ENCODE measurements around the gene MKNK2. TPM values are rescaled to one million over a fixed set of nuclear protein-coding genes. Genes with fewer than 3 reads are reported as not detected.
A peak's percentile ranks its signal among the peaks of the same experiment; 100 is the strongest.

Gene MKNK2
- polyA plus RNA-seq, 1 donor (not counting 4 experiments of a cell fraction or from before 2014, with no cell fraction given): 88.3 TPM

DNA sequence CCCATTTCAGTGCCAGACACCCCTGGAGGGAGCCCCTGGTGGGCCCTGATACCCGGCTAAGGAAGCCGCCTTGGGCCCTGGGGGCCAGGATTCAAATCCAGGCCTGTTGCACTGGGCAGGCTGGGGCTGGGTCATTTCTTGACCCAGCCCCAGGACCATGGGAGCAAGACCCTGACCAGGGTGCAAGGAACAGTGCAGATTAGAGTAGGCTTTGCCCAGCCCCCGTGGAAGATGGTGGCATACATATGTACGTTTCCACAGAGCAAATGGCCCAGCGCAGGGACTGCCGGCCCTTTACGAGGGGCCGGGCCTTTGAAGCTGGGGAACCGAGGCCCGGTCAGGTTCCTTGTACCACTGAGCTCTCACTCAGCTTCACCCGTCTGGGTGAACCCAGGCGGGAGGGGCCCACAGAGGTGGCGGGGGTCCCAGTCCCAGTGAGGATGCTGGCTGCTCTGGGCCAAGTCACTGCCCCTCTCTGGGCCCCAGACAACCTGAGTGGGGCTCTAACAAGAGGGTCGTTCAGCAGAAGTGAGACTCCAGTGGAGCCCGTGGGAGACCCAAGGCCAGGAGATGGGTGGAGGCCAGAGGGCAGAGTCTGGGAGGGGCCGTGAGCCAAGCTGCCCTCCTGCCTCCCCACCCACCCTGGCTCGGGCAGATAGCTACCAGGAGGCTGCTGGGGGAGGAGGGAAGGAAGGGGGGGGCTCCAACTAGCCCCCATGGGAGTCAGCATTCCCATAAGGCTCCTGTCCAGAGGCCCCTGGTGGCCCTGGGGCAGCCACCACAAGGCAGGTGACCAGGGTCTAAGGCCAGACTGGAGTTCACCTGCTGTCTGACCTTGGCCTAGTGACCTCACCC is 2.7 kb downstream of the MKNK2 start:
- Histone ChIP-seq H3K79me2 (ENCODE audit: control insufficient read depth, insufficient read depth, low read length) (peaks cover 34% of the 10 kb centered on the region), H3K4me2 (ENCODE audit: control insufficient read depth, extremely low read depth, insufficient read depth, low read depth, low read length) (peak overlapping the region; percentile 95), H3K4me3 (ENCODE audit: control insufficient read depth in 2 of 3, extremely low read depth in 1 of 3, insufficient read depth in 2 of 3, low read depth in 1 of 3, low read length in 3 of 3) (peak overlapping the region; percentile 86 to 88 (median 88)), H3K9me3 (ENCODE audit: control insufficient read depth, low read depth, low read length) (no peaks in the 10 kb centered on the region), H3K4me1 (ENCODE audit: control insufficient read depth, extremely low read depth, insufficient read depth, low read length) (peaks cover 42% of the 10 kb centered on the region), H3K27ac (ENCODE audit: control insufficient read depth, insufficient read depth, low read length) (peak overlapping the region; percentile 4), H3K27me3 (ENCODE audit: control insufficient read depth, extremely low read depth, insufficient read depth, low read length) (no peaks in the 10 kb centered on the region), H3K36me3 (ENCODE audit: control insufficient read depth in 2 of 2, extremely low read depth in 1 of 2, insufficient read depth in 2 of 2, low read length in 2 of 2) (peaks cover 20 to 36% of the 10 kb centered on the region in 2 experiments), H3K9me1 (ENCODE audit: control insufficient read depth, extremely low read depth, insufficient read depth, low read length) (peaks cover 3% of the 10 kb centered on the region), H3K9ac (ENCODE audit: control insufficient read depth, extremely low read depth, insufficient read depth, low read length) (peak overlapping the region; percentile 85), H4K20me1 (ENCODE audit: control insufficient read depth, extremely low read depth, insufficient read depth, low read length) (peaks cover 21% of the 10 kb centered on the region), H2AFZ (ENCODE audit: control insufficient read depth, low read length) (no peak overlapping the region)
- dilution Hi-C loops (cut with MboI; ENCODE audit: extremely low pct_ligation_motif_present, low sequenced_read_pairs): no loop called here
- FAIRE-seq (no peak), DNase-seq (ENCODE audit: low read depth, low spot score) (no peak)
- TF ChIP-seq, protein P1, sequence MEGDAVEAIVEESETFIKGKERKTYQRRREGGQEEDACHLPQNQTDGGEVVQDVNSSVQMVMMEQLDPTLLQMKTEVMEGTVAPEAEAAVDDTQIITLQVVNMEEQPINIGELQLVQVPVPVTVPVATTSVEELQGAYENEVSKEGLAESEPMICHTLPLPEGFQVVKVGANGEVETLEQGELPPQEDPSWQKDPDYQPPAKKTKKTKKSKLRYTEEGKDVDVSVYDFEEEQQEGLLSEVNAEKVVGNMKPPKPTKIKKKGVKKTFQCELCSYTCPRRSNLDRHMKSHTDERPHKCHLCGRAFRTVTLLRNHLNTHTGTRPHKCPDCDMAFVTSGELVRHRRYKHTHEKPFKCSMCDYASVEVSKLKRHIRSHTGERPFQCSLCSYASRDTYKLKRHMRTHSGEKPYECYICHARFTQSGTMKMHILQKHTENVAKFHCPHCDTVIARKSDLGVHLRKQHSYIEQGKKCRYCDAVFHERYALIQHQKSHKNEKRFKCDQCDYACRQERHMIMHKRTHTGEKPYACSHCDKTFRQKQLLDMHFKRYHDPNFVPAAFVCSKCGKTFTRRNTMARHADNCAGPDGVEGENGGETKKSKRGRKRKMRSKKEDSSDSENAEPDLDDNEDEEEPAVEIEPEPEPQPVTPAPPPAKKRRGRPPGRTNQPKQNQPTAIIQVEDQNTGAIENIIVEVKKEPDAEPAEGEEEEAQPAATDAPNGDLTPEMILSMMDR (optimal IDR thresholded peaks at IDR 0.05 in 1 of 3, IDR thresholded peaks at IDR 0.05 in 1 of 3, conservative IDR thresholded peaks at IDR 0.05 in 1 of 3; ENCODE audit: extremely low read depth in 1 of 3, insufficient read depth in 2 of 3, low read length in 3 of 3): no peak
- TF ChIP-seq EZH2 (IDR thresholded peaks at IDR 0.05; ENCODE audit: low read length): no peak

- H3K9me3 ChIP-seq (ENCODE audit: control insufficient read depth, low read depth, low read length): no peaks in the 10 kb centered on the region
These were observed 3.5 kb downstream of the MKNK2 start for GRCh38 chr19:2047449-2048103.

More at GRCh38 chr19:2047449-2048103, 3.5 kb downstream of the MKNK2 start:
- peaks cover 46% of the 10 kb centered on the region for H3K4me1 ChIP-seq (ENCODE audit: control insufficient read depth, extremely low read depth, insufficient read depth, low read length)
- peak overlapping the region; percentile 15 for H3K9ac ChIP-seq (ENCODE audit: control insufficient read depth, extremely low read depth, insufficient read depth, low read length)
- no peak overlapping the region for H3K27ac ChIP-seq (ENCODE audit: control insufficient read depth, insufficient read depth, low read length)
- TF ChIP-seq, protein P1 (optimal IDR thresholded peaks at IDR 0.05 in 1 of 3, IDR thresholded peaks at IDR 0.05 in 1 of 3, conservative IDR thresholded peaks at IDR 0.05 in 1 of 3; ENCODE audit: extremely low read depth in 1 of 3, insufficient read depth in 2 of 3, low read length in 3 of 3): no peak
- no peak for TF ChIP-seq EZH2 (IDR thresholded peaks at IDR 0.05; ENCODE audit: low read length)
- DNase-seq (ENCODE audit: low read depth, low spot score): no peak
- no peak for FAIRE-seq
- no peak overlapping the region for H3K4me3 ChIP-seq (ENCODE audit: control insufficient read depth in 2 of 3, extremely low read depth in 1 of 3, insufficient read depth in 2 of 3, low read depth in 1 of 3, low read length in 3 of 3)
- dilution Hi-C loops (cut with MboI; ENCODE audit: extremely low pct_ligation_motif_present, low sequenced_read_pairs): no loop called here
- H3K36me3 ChIP-seq (ENCODE audit: control insufficient read depth in 2 of 2, extremely low read depth in 1 of 2, insufficient read depth in 2 of 2, low read length in 2 of 2): peaks cover 26 to 42% of the 10 kb centered on the region in 2 experiments
- no peaks in the 10 kb centered on the region for H3K27me3 ChIP-seq (ENCODE audit: control insufficient read depth, extremely low read depth, insufficient read depth, low read length)
- H4K20me1 ChIP-seq (ENCODE audit: control insufficient read depth, extremely low read depth, insufficient read depth, low read length): peaks cover 24% of the 10 kb centered on the region
- peaks cover 3% of the 10 kb centered on the region for H3K9me1 ChIP-seq (ENCODE audit: control insufficient read depth, extremely low read depth, insufficient read depth, low read length)
- H3K4me2 ChIP-seq (ENCODE audit: control insufficient read depth, extremely low read depth, insufficient read depth, low read depth, low read length): peak overlapping the region; percentile 37
- H2AFZ ChIP-seq (ENCODE audit: control insufficient read depth, low read length): no peak overlapping the region
- H3K79me2 ChIP-seq (ENCODE audit: control insufficient read depth, insufficient read depth, low read length): peaks cover 34% of the 10 kb centered on the region
